Testis (tissue), 2 donors: ENCODE data around the gene KLHL2.

Experiments
- CTCF ChIP-seq, 3 experiments: fragments of 450-650 bp in 2 of 3; fragments of 200-600 bp in 1 of 3; sonication (generic) in 1 of 3; IDR thresholded peaks; one replicate each; pipeline ENCODE4 v1.5.1; 2016 to 2019; ENCODE audit warnings: antibody characterized with exemption in 3 of 3, mild to moderate bottlenecking in 2 of 3, moderate library complexity in 1 of 3
- POLR2A ChIP-seq: fragments of 450-650 bp; IDR thresholded peaks from one replicate; pipeline ENCODE4 v1.6.1; 2017; ENCODE audit warnings: antibody characterized with exemption, mild to moderate bottlenecking, moderate library complexity

GRCh38 chr4:165332502-165332901 is 125.1 kb downstream of the KLHL2 start:
- TF ChIP-seq CTCF (IDR thresholded peaks at IDR 0.05), result no peak
- TF ChIP-seq POLR2A, result no peak
